Pancreas (tissue), 10 donors: ENCODE measurements around the gene ALMS1. TPM values are rescaled to one million over a fixed set of nuclear protein-coding genes. Genes with fewer than 3 reads are reported as not detected.

Experiments used
- ATAC-seq, 4 donors: fragments of 200-7000 bp; cut with Tn5 transposase; one replicate each; pipeline versions ENCODE4 v1.8.0 to v1.9.1; 2020; ENCODE audit warnings: mild to moderate bottlenecking in 4 of 4, moderate library complexity in 4 of 4
- DNase-seq, 6 donors: peaks; one replicate each; pipeline ENCODE4 v3.0.0-alpha.2; 2020
- FAIRE-seq: peaks from 2 replicates; lab custom pipeline; 2012; peaks lifted over from hg19 to GRCh38; lab: Jason Lieb, UNC
- H3K27ac ChIP-seq, 4 donors: fragments of 200-600 bp; sonication (generic); 1 replicate in 3 of 4; 2 replicates in 1 of 4; pipeline versions ENCODE4 v1.5.0 to v1.8.0; 2020
- H3K27me3 ChIP-seq, 4 donors: fragments of 200-600 bp; one replicate each; pipeline ENCODE4 v1.8.0; 2021
- H3K36me3 ChIP-seq, 3 donors: fragments of 200-600 bp; sonication (generic) in 1 of 3; one replicate each; pipeline versions ENCODE4 v1.5.0 to v1.8.0; 2020 to 2021
- H3K4me1 ChIP-seq, 3 donors: fragments of 200-600 bp; one replicate each; pipeline ENCODE4 v1.8.0; 2021
- H3K4me3 ChIP-seq, 4 donors: fragments of 200-600 bp; sonication (generic) in 2 of 4; one replicate each; pipeline versions ENCODE4 v1.5.0 to v1.8.0; 2020 to 2021
- H3K9me3 ChIP-seq, 4 donors: fragments of 200-600 bp; one replicate each; pipeline ENCODE4 v1.8.0; 2021
- WGBS, 2 donors: extraction: QIAGEN DNeasy Blood & Tissue Kit; methylation state at CpG; one replicate each; pipeline ENCODE4 v1.1.7; 2013; 5-methylcytosine and 5-hydroxymethylcytosine counted together
- intact Hi-C, 3 donors: fragments of 100-400 bp; cut with DNase I; formaldehyde crosslinking; loops; one replicate each; pipeline versions ENCODE4 v1.11.1 to v1.14.2; 2022
- polyA plus RNA-seq, 2 donors: library from polyadenylated mRNA; stranded (reverse); fragments of 200-250 nt; gene quantifications; one replicate each; pipeline ENCODE4 v1.2.3, GENCODE V29; 2013
- total RNA-seq, 6 donors: library from RNA; stranded (reverse); fragmentation: NEBNext Ultra II Directional in 4 of 6; extraction: Animal tissue kit (Norgen Biotek cat#: 25700) in 4 of 6; gene quantifications; one replicate each; pipeline versions ENCODE4 v1.2.1 to v1.2.4, GENCODE V29; 2021 to 2023
- TF ChIP-seq, protein P1 (sequence below), 4 donors: fragments of 200-600 bp; sonication (generic) in 3 of 4; IDR thresholded peaks; one replicate each; pipeline versions ENCODE4 v1.5.0 to v1.8.0; 2021; ENCODE audit warnings: antibody characterized with exemption in 4 of 4
- donor health status: healthy with polysubstance abuse.
- donor health status: DM: no; HTN: no; CAD: no; lungs with moderate emphysema.
- donor health status: DM: no; HTN: no; CAD: no.
- donor health status: control.
- donor health status: control.
- donor health status: Bipolar disorder and iron deficiency.
- donor health status: DM: yes; HTN: yes; CAD: no.
- donor health status: DM: no; HTN: no; CAD: no.
- donor health status: DM: no; HTN: no; CAD: no.
- donor health status: DM: yes; HTN: yes; CAD: no.

Gene ALMS1
- total and polyA plus RNA-seq, 8 donors = 7.8 to 19.8 (median 13.3) TPM

DNA sequence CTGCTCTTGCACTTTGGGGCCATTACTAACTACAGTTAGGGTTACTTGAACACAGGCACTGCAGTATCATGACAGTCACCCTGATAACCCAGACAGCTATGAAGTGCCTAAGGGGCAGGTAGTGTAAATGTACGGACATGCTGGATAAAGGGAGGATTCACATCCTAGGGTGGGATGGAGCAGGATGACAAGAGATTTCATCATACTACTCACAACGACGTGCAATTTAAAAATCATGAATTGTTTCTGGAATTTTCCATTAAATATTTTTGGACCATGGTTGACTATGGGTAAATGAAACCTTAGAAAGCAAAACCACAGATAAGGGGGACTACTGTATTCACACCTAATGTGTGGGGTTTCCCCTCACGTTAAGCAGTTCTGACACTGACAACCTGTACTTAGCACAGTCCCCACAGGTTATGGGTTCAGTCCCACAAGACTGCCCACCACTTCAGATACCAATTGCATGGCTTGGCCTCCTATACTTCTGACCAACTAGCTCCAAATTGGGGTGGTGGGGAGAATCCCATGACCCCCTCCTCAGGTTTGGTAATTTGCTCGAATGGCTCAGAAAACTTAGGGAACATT is 180.7 kb downstream of the ALMS1 start:
- Histone ChIP-seq H3K4me3 (no peak overlapping the region), H3K27me3 (no peaks in the 10 kb centered on the region), H3K4me1 (no peaks in the 10 kb centered on the region), H3K36me3 (no peaks in the 10 kb centered on the region), H3K9me3 (no peaks in the 10 kb centered on the region), H3K27ac (no peak overlapping the region)
- TF ChIP-seq, protein P1, sequence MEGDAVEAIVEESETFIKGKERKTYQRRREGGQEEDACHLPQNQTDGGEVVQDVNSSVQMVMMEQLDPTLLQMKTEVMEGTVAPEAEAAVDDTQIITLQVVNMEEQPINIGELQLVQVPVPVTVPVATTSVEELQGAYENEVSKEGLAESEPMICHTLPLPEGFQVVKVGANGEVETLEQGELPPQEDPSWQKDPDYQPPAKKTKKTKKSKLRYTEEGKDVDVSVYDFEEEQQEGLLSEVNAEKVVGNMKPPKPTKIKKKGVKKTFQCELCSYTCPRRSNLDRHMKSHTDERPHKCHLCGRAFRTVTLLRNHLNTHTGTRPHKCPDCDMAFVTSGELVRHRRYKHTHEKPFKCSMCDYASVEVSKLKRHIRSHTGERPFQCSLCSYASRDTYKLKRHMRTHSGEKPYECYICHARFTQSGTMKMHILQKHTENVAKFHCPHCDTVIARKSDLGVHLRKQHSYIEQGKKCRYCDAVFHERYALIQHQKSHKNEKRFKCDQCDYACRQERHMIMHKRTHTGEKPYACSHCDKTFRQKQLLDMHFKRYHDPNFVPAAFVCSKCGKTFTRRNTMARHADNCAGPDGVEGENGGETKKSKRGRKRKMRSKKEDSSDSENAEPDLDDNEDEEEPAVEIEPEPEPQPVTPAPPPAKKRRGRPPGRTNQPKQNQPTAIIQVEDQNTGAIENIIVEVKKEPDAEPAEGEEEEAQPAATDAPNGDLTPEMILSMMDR (IDR thresholded peaks at IDR 0.05) = no peak
- FAIRE-seq (no peak), ATAC-seq (no peak), DNase-seq (no peak)
- intact Hi-C loops = no loop called here
- WGBS, 2 donors = 95 to 97% methylated on average over 5 of the region's 5 CpGs

DNA sequence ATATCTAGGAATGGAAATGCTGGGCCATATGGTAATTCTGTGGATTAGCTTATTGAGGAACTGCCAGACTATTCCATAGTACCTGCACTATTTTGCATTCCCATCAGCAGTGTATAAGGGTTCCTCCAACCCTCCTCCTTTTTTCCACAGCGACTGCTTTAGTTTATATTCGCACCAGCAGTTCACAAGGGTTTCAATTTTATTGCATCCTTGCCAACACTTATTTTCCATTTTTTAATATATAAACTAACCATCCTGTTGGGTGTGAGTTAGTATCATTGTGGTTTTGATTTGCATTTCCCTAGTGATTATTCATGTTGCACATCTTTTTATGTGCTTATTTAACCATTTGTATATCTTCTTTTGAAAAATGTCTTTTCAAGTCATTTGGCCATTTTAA is 189.6 kb downstream of the ALMS1 start:
- peaks cover 0 to 7% (median 0%) of the 10 kb centered on the region in 3 donors for H3K36me3 ChIP-seq
- H3K4me1 ChIP-seq = no peaks in the 10 kb centered on the region
- FAIRE-seq (no peak), DNase-seq (no peak), ATAC-seq (no peak)
- H3K27ac ChIP-seq = no peak overlapping the region
- H3K27me3 ChIP-seq = no peaks in the 10 kb centered on the region
- TF ChIP-seq, protein P1 (IDR thresholded peaks at IDR 0.05) = no peak
- H3K4me3 ChIP-seq = no peak overlapping the region
- 89% methylated on average over 2 of the region's 2 CpGs for WGBS, 2 donors
- intact Hi-C loops = no loop called here
- no peaks in the 10 kb centered on the region for H3K9me3 ChIP-seq

- ATAC-seq (no peak), FAIRE-seq (no peak)
Measured at GRCh38 chr2:73582364-73582763, 196.7 kb downstream of the ALMS1 start.

DNA sequence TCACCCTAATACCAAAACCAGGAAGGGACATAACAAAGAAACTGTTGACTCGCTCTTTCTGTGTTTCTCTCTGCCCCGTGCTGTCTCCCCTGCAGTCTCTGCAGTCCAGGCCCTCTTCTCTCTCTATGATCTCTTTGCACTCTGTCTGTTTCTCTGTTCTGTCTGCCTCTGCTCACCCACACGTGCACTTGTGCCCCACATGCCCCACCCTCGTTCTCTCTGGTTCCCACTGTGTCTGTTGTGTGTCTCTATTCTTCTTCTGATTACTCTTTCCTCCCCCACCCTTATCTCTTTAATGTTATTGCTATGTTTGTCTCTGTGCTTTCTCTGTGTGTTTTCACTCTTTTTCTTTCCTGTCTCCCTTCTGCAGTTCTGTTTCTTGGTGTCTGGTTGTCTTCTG is 202.5 kb downstream of the ALMS1 start:
- Histone ChIP-seq H3K9me3 (no peaks in the 10 kb centered on the region), H3K27me3 (no peaks in the 10 kb centered on the region), H3K4me1 (no peaks in the 10 kb centered on the region), H3K27ac (no peak overlapping the region), H3K36me3 (no peaks in the 10 kb centered on the region), H3K4me3 (no peak overlapping the region)
- TF ChIP-seq, protein P1 (IDR thresholded peaks at IDR 0.05) = no peak
- FAIRE-seq = no peak
- no peak for ATAC-seq
- intact Hi-C loops = no loop called here
- 72 to 84% methylated on average over 4 of the region's 4 CpGs for WGBS, 2 donors
- no peak for DNase-seq

More at GRCh38 chr2:73582364-73582763, 196.7 kb downstream of the ALMS1 start:
- TF ChIP-seq, protein P1 (IDR thresholded peaks at IDR 0.05) = no peak
- Histone ChIP-seq H3K27ac (no peak overlapping the region), H3K36me3 (no peaks in the 10 kb centered on the region), H3K4me1 (no peaks in the 10 kb centered on the region), H3K9me3 (no peaks in the 10 kb centered on the region), H3K27me3 (no peaks in the 10 kb centered on the region), H3K4me3 (no peak overlapping the region)
- WGBS, 2 donors = 94 to 98% methylated on average over 2 of the region's 2 CpGs
- no peak for DNase-seq
- intact Hi-C loops = no loop called here

DNA sequence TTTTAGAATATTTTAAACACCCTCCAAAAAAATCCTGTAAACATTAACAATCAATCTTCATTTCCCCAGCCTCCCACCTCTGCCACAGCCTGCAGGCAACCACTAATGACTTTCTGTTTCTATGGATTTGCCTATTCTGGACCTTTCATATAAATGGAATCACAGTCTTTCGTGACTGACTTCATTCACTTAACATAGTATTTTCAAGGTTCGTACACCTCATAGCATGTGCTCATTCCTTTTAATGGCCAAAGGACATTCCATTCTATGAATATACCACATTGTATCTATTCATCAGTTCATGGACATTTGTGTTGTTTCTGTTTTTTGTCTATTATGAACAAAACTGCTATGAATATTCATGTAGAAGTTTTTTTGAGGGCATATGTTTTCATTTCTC is 208.0 kb downstream of the ALMS1 start:
- WGBS, 2 donors = 95 to 97% methylated on average over 2 of the region's 2 CpGs
- Histone ChIP-seq H3K4me3 (no peak overlapping the region), H3K4me1 (no peaks in the 10 kb centered on the region), H3K9me3 (no peaks in the 10 kb centered on the region), H3K27me3 (no peaks in the 10 kb centered on the region), H3K27ac (no peak overlapping the region), H3K36me3 (no peaks in the 10 kb centered on the region)
- FAIRE-seq (no peak), DNase-seq (no peak), ATAC-seq (no peak)
- intact Hi-C loops = no loop called here
- TF ChIP-seq, protein P1 (IDR thresholded peaks at IDR 0.05) = no peak
